Panc1 (cell line): Measurements from ENCODE around the gene PDZD8. TPM values are rescaled to one million over a fixed set of nuclear protein-coding genes. Genes with fewer than 3 reads are reported as not detected.

ENCODE experiments used
- ATAC-seq: fragments of 200-7000 bp; cut with Tn5 transposase; 2 replicates; pipeline ENCODE4 v1.9.1; 2020; ENCODE audit warnings: mild to moderate bottlenecking, moderate library complexity
- BruUV-seq: library from RNA; stranded (reverse); fragments of 400-500 nt; replicated peaks from 2 replicates; lab custom pipeline; 2021; lab: Mats Ljungman, UMichigan
- CTCF ChIA-PET: fragments of 300-600 bp; sonication (Branson Sonifier 250); formaldehyde crosslinking; loops from one replicate; lab custom pipeline; 2022; ENCODE audit warnings: antibody characterized with exemption; lab: Charles Lee
- POLR2A ChIA-PET: fragments of 300-600 bp; sonication (Branson Sonifier 250); formaldehyde crosslinking; loops from one replicate; lab custom pipeline; 2022; ENCODE audit warnings: antibody characterized with exemption; lab: Charles Lee
- DNase-seq: peaks from one replicate; pipeline ENCODE4 v3.0.0-alpha.2; 2010; ENCODE audit warnings: low read depth, low spot score
- H3K27ac ChIP-seq: 2 replicates; pipeline ENCODE4 v1.5.1; 2011; ENCODE audit warnings: mild to moderate bottlenecking, low read length, inconsistent platforms
- H3K27me3 ChIP-seq: fragments of 200-500 bp; sonication (Bioruptor generic); 2 replicates; pipeline ENCODE4 v1.6.0; 2014; ENCODE audit warnings: low read length, inconsistent platforms; ENCODE audit not compliant: control insufficient read depth, insufficient read depth
- H3K36me3 ChIP-seq: fragments of 200-500 bp; sonication (Bioruptor generic); 2 replicates; pipeline ENCODE4 v1.5.1; 2014; ENCODE audit warnings: inconsistent platforms, mild to moderate bottlenecking, low read length, moderate library complexity; ENCODE audit not compliant: control insufficient read depth, insufficient read depth
- H3K4me1 ChIP-seq: 2 replicates; pipeline ENCODE4 v1.5.1; 2011; ENCODE audit warnings: inconsistent platforms, mild to moderate bottlenecking, low read length, moderate library complexity; ENCODE audit not compliant: control insufficient read depth, insufficient read depth
- H3K4me3 ChIP-seq, 2 experiments: 2 replicates each; pipeline ENCODE4 v1.5.1; 2011 to 2012; ENCODE audit warnings: low read depth in 2 of 2, low read length in 2 of 2, mild to moderate bottlenecking in 2 of 2, inconsistent platforms in 1 of 2, moderate library complexity in 1 of 2
- H3K9me3 ChIP-seq: fragments of 200-500 bp; sonication (Bioruptor generic); 2 replicates; pipeline ENCODE4 v1.5.1; 2014; ENCODE audit warnings: low read depth, mild to moderate bottlenecking, inconsistent platforms, low read length, moderate library complexity; ENCODE audit not compliant: control insufficient read depth, insufficient read depth
- POLR2AphosphoS5 ChIP-seq: IDR thresholded peaks from 2 replicates; pipeline ENCODE4 v1.6.1; 2012; ENCODE audit warnings: mild to moderate bottlenecking, low read depth, low read length, moderate library complexity
- REST ChIP-seq, 2 experiments: IDR thresholded peaks; 2 replicates each; pipeline ENCODE4 v1.6.1; 2011 to 2012; ENCODE audit warnings: low read depth in 2 of 2, control low read depth in 1 of 2, low read length in 1 of 2, mild to moderate bottlenecking in 1 of 2, moderate library complexity in 1 of 2; ENCODE audit not compliant: insufficient read depth in 1 of 2
- SIN3A ChIP-seq: IDR thresholded peaks from 2 replicates; pipeline ENCODE4 v1.6.1; 2012; ENCODE audit warnings: low read depth, mild to moderate bottlenecking, low read length, moderate library complexity, borderline replicate concordance; ENCODE audit not compliant: insufficient read depth
- TCF7L2 ChIP-seq: IDR thresholded peaks from 2 replicates; pipeline ENCODE4 v1.6.1; 2011; ENCODE audit warnings: mild to moderate bottlenecking, low read depth, low read length, inconsistent platforms
- in situ Hi-C: cut with HindIII; loops from 2 replicates; pipeline ENCODE4 v1.10.0; 2016; ENCODE audit warnings: low sequenced_read_pairs, low pct_unique_long_range_greater_than_20kb
- intact Hi-C: fragments of 100-400 bp; cut with micrococcal nuclease; formaldehyde crosslinking; loops from one replicate; pipeline ENCODE4 v1.10.0; 2022; ENCODE audit not compliant: unreplicated experiment
- total RNA-seq: library from RNA; stranded (reverse); gene quantifications from one replicate; pipeline ENCODE4 v1.2.1, GENCODE V29; 2021; ENCODE audit not compliant: unreplicated experiment
- TF ChIP-seq, protein P1 (sequence below): fragments of 450-650 bp; IDR thresholded peaks from 2 replicates; pipeline ENCODE4 v1.5.1; 2017; ENCODE audit warnings: mild to moderate bottlenecking

PDZD8 gene
- total RNA-seq, 1 experiment from 2014 or later: 44.7 TPM

GRCh38 chr10:117254774-117255735, 120.2 kb downstream of the PDZD8 start:
- H3K4me3 ChIP-seq: no peak overlapping the region
- ATAC-seq (no peak), DNase-seq (no peak)
- ChIA-PET CTCF (no interaction called here), POLR2A (no interaction called here)
- no TSS peak for BruUV-seq
- in situ Hi-C loops (no loop called here), intact Hi-C loops (no loop called here)
- no peaks in the 10 kb centered on the region for H3K9me3 ChIP-seq
- peaks cover 31% of the 10 kb centered on the region for H3K27me3 ChIP-seq
- H3K36me3 ChIP-seq: no peaks in the 10 kb centered on the region
- TF ChIP-seq POLR2AphosphoS5 (no peak), TCF7L2 (no peak), REST (IDR thresholded peaks at IDR 0.05; ENCODE audit: insufficient read depth in 1 of 2, low read depth in 2 of 2, low read length in 1 of 2) (no peak), SIN3A (no peak)
- TF ChIP-seq, protein P1, sequence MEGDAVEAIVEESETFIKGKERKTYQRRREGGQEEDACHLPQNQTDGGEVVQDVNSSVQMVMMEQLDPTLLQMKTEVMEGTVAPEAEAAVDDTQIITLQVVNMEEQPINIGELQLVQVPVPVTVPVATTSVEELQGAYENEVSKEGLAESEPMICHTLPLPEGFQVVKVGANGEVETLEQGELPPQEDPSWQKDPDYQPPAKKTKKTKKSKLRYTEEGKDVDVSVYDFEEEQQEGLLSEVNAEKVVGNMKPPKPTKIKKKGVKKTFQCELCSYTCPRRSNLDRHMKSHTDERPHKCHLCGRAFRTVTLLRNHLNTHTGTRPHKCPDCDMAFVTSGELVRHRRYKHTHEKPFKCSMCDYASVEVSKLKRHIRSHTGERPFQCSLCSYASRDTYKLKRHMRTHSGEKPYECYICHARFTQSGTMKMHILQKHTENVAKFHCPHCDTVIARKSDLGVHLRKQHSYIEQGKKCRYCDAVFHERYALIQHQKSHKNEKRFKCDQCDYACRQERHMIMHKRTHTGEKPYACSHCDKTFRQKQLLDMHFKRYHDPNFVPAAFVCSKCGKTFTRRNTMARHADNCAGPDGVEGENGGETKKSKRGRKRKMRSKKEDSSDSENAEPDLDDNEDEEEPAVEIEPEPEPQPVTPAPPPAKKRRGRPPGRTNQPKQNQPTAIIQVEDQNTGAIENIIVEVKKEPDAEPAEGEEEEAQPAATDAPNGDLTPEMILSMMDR: no peak
- no peak overlapping the region for H3K27ac ChIP-seq
- H3K4me1 ChIP-seq: no peaks in the 10 kb centered on the region

GRCh38 chr10:117254338-117254737, 120.9 kb downstream of the PDZD8 start:
- BruUV-seq: no TSS peak
- intact Hi-C loops (no loop called here), in situ Hi-C loops (no loop called here)
- Histone ChIP-seq H3K27ac (no peak overlapping the region), H3K4me1 (no peaks in the 10 kb centered on the region), H3K27me3 (peaks cover 31% of the 10 kb centered on the region), H3K36me3 (no peaks in the 10 kb centered on the region), H3K9me3 (no peaks in the 10 kb centered on the region), H3K4me3 (no peak overlapping the region)
- ChIA-PET CTCF (no interaction called here), POLR2A (no interaction called here)
- DNase-seq (no peak), ATAC-seq (no peak)
- TF ChIP-seq, protein P1: no peak
- TF ChIP-seq POLR2AphosphoS5: no peak
- no peak for TF ChIP-seq SIN3A
- peak; percentile 65 to 78 for TF ChIP-seq REST (IDR thresholded peaks at IDR 0.05; ENCODE audit: insufficient read depth in 1 of 2, low read depth in 2 of 2, low read length in 1 of 2)
